Right lobe of liver (tissue), 6 donors: ENCODE measurements around the gene SBF1. TPM values are rescaled to one million over a fixed set of nuclear protein-coding genes. Genes with fewer than 3 reads are reported as not detected.

Experiments
- ATAC-seq, 4 donors: fragments of 200-7000 bp; cut with Tn5 transposase; one replicate each; pipeline ENCODE4 v1.9.1; 2020; ENCODE audit warnings: mild to moderate bottlenecking in 4 of 4, moderate library complexity in 4 of 4
- DNase-seq, 3 donors: peaks; one replicate each; pipeline ENCODE4 v3.0.0-alpha.2; 2020
- H3K27ac ChIP-seq, 3 donors: fragments of 200-600 bp; one replicate each; pipeline ENCODE4 v1.8.0; 2022
- H3K27me3 ChIP-seq, 2 donors: fragments of 200-600 bp; one replicate each; pipeline ENCODE4 v1.8.0; 2022
- H3K36me3 ChIP-seq, 4 donors: fragments of 200-600 bp; sonication (generic) in 1 of 4; one replicate each; pipeline versions ENCODE4 v1.5.1 to v1.8.0; 2017 to 2022; ENCODE audit warnings: control low read depth in 1 of 4
- H3K4me1 ChIP-seq, 4 donors: fragments of 200-600 bp; sonication (generic) in 1 of 4; one replicate each; pipeline versions ENCODE4 v1.5.1 to v1.8.0; 2017 to 2022; ENCODE audit warnings: control low read depth in 1 of 4
- H3K4me3 ChIP-seq, 3 donors: fragments of 200-600 bp; one replicate each; pipeline ENCODE4 v1.8.0; 2022
- H3K9me3 ChIP-seq, 4 donors: fragments of 200-600 bp; sonication (generic) in 1 of 4; one replicate each; pipeline versions ENCODE4 v1.5.1 to v1.8.0; 2017 to 2022; ENCODE audit warnings: control low read depth in 1 of 4
- POLR2A ChIP-seq: fragments of 450-650 bp; IDR thresholded peaks from one replicate; pipeline ENCODE4 v1.6.1; 2017; ENCODE audit warnings: antibody characterized with exemption, mild to moderate bottlenecking
- WGBS: methylation state at CpG from one replicate; pipeline ENCODE4 v1.1.6; 2018; ENCODE audit warnings: low coverage, low lambda C conversion rate; ENCODE audit not compliant: insufficient coverage; ENCODE audit errors: missing lambda C conversion rate; 5-methylcytosine and 5-hydroxymethylcytosine counted together
- intact Hi-C, 2 donors: fragments of 100-400 bp; cut with DNase I; formaldehyde crosslinking; loops; one replicate each; pipeline versions ENCODE4 v1.11.2 to v1.14.1; 2022
- total RNA-seq, 6 experiments: library from RNA; depleted of rRNA in 2 of 6; stranded (reverse); fragments of >200 nt in 2 of 6; fragmentation: NEBNext Ultra II Directional in 3 of 6; extraction: Animal tissue kit (Norgen Biotek cat#: 25700) in 3 of 6; gene quantifications; one replicate each; pipeline versions ENCODE4 v1.1.0 to v1.2.4, GENCODE V29; 2016 to 2023
- TF ChIP-seq, protein P1 (sequence below), 4 donors: fragments of 200-600 bp in 3 of 4; fragments of 450-650 bp in 1 of 4; IDR thresholded peaks; one replicate each; pipeline versions ENCODE4 v1.5.1 to v1.8.0; 2016 to 2022; ENCODE audit warnings: antibody characterized with exemption in 4 of 4, mild to moderate bottlenecking in 2 of 4
- donor health status: DM: no; HTN: yes; CAD: no.
- donor health status: DM: no; HTN: no; CAD: no.
- donor health status: DM: no; HTN: no; CAD: no.
- donor health status: DM: no; HTN: yes; CAD: no.
- donor health status: DM: no; HTN: yes; CAD: no.

Gene SBF1
- total RNA-seq, 6 experiments from 2014 or later: 18.3 to 28.9 (median 22.8) TPM

DNA sequence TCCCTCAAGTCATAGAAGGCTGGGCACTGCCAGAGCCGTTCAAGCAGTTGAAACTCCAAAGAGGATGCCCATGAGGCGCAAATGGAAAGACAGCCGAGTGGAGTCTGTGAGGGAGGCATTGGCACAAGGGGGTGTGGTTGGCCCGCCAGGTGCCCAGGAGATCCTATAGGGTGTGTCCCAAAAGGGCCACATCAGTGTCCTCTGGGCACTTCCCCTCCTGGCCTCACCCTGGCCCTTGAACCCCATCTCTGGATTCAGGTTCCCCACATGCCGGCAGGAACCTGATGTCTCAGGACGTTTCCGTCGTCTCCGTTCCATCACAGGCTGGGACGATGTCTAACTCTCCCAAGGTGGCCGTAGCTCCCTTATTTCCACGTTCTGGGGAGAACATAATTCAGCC is 54.3 kb downstream of the SBF1 start:
- ATAC-seq: no peak
- no peak for DNase-seq
- Histone ChIP-seq H3K4me1 (no peaks in the 10 kb centered on the region), H3K27ac (no peak overlapping the region), H3K36me3 (peaks cover 11 to 95% (median 56%) of the 10 kb centered on the region in 4 donors), H3K27me3 (no peaks in the 10 kb centered on the region), H3K9me3 (no peaks in the 10 kb centered on the region), H3K4me3 (no peak overlapping the region)
- 84% methylated on average over 9 of the region's 12 CpGs for WGBS
- TF ChIP-seq, protein P1, sequence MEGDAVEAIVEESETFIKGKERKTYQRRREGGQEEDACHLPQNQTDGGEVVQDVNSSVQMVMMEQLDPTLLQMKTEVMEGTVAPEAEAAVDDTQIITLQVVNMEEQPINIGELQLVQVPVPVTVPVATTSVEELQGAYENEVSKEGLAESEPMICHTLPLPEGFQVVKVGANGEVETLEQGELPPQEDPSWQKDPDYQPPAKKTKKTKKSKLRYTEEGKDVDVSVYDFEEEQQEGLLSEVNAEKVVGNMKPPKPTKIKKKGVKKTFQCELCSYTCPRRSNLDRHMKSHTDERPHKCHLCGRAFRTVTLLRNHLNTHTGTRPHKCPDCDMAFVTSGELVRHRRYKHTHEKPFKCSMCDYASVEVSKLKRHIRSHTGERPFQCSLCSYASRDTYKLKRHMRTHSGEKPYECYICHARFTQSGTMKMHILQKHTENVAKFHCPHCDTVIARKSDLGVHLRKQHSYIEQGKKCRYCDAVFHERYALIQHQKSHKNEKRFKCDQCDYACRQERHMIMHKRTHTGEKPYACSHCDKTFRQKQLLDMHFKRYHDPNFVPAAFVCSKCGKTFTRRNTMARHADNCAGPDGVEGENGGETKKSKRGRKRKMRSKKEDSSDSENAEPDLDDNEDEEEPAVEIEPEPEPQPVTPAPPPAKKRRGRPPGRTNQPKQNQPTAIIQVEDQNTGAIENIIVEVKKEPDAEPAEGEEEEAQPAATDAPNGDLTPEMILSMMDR (IDR thresholded peaks at IDR 0.05): no peak
- TF ChIP-seq POLR2A: no peak
- intact Hi-C loops: no loop called here

DNA sequence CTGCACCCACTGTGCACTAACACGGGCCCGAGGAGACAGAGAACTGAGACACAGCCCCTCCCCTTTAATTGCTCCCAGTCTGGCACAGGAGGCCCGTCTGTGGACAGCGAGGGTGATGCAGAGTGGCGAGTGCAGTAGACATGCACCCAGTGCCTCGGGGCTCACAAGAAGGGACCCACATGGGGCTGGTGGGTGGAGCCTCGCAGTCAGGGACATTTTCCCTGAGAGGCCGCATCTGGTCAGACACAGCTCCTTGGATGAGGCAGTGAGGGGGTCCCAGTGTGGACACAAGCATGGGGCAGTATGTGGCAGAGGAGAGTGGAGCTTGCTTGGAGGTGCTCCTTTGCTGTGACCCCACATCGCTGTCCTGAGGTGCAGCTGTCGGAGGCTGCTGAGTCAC is 54.8 kb downstream of the SBF1 start:
- Histone ChIP-seq H3K27me3 (no peaks in the 10 kb centered on the region), H3K4me3 (no peak overlapping the region), H3K36me3 (peaks cover 11 to 95% (median 60%) of the 10 kb centered on the region in 4 donors), H3K9me3 (no peaks in the 10 kb centered on the region), H3K27ac (no peak overlapping the region), H3K4me1 (no peaks in the 10 kb centered on the region)
- 93% methylated on average over 5 of the region's 10 CpGs for WGBS
- DNase-seq (no peak), ATAC-seq (no peak)
- intact Hi-C loops: no loop called here
- TF ChIP-seq POLR2A: no peak
- TF ChIP-seq, protein P1 (IDR thresholded peaks at IDR 0.05): no peak

DNA sequence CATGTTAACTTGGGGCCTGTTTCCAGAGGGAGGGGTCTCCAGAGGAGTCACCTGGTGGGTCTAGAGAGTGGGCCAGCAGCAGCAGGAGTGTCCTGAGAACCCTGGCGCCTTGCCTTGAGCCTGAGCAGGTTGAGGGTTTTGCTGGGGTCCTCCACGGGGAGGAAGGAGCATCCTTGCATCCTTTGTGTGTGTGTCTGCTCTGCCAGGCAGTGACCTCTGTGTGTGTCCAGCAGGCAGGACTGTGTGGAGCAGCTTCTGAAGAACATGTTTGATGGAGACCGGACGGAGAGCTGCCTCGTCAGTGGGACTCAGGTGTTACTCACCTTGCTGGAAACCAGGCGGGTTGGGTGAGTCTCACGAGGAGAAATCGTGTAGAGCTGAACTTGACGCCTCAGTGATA is 55.7 kb downstream of the SBF1 start:
- H3K36me3 ChIP-seq: peaks cover 11 to 100% (median 64%) of the 10 kb centered on the region in 4 donors
- no CpG with 5 or more reads among the region's 9 CpGs for WGBS
- H3K9me3 ChIP-seq: no peaks in the 10 kb centered on the region
- no peak overlapping the region for H3K27ac ChIP-seq
- intact Hi-C loops: no loop called here
- DNase-seq (no peak), ATAC-seq (no peak)
- no peak for TF ChIP-seq POLR2A
- TF ChIP-seq, protein P1 (IDR thresholded peaks at IDR 0.05): no peak
- no peak overlapping the region for H3K4me3 ChIP-seq
- H3K4me1 ChIP-seq: no peaks in the 10 kb centered on the region
- no peaks in the 10 kb centered on the region for H3K27me3 ChIP-seq

DNA sequence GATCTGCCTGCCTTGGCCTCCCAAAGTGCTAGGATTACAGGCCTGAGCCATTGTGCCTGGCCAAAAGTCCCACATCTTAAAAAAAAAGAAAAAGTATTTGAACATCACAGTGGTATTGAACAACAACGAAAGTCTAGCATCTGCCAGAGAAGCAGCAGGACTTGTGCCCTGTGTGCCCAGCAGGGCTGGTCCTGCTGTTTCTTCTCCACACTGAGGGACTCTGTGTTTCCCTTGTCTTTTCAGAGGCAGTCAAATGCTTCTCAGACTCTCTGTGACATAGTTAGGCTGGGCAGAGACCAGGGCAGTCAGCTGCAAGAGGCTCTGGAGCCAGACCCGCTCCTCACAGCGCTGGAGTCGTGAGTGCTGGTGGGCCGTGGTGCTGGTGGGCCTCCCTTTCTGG is 56.2 kb downstream of the SBF1 start:
- DNase-seq: no peak
- H3K4me3 ChIP-seq: no peak overlapping the region
- peaks cover 11 to 100% (median 64%) of the 10 kb centered on the region in 4 donors for H3K36me3 ChIP-seq
- TF ChIP-seq POLR2A: no peak
- TF ChIP-seq, protein P1 (IDR thresholded peaks at IDR 0.05): no peak
- ATAC-seq: no peak
- H3K4me1 ChIP-seq: no peaks in the 10 kb centered on the region
- no peaks in the 10 kb centered on the region for H3K27me3 ChIP-seq
- H3K27ac ChIP-seq: no peak overlapping the region
- intact Hi-C loops: no loop called here
- 80% methylated on average over 1 of the region's 5 CpGs for WGBS
- no peaks in the 10 kb centered on the region for H3K9me3 ChIP-seq
